OCI-LY7 (cell line): Measurements from ENCODE around the gene AMPH. TPM values are rescaled to one million over a fixed set of nuclear protein-coding genes. Genes with fewer than 3 reads are reported as not detected.

Source experiments
- BruUV-seq: library from RNA; stranded (reverse); fragments of 400-500 nt; replicated peaks from 2 replicates; lab custom pipeline; 2021; lab: Mats Ljungman, UMichigan
- CTCF ChIA-PET: fragments of 300-600 bp; sonication (Branson Sonifier 250); formaldehyde crosslinking; loops from one replicate; lab custom pipeline; 2022; ENCODE audit warnings: antibody characterized with exemption; ENCODE audit not compliant: unreplicated experiment; lab: Charles Lee
- POLR2A ChIA-PET: fragments of 300-600 bp; sonication (Branson Sonifier 250); formaldehyde crosslinking; loops from one replicate; lab custom pipeline; 2022; ENCODE audit warnings: antibody characterized with exemption; lab: Charles Lee
- DNase-seq: peaks from one replicate; pipeline ENCODE4 v3.0.0-alpha.2; 2015; ENCODE audit warnings: low spot score
- H2AFZ ChIP-seq: fragments of 200-600 bp; sonication (generic), shearing (Covaris generic); 2 replicates; pipeline ENCODE4 v1.6.1; 2014; ENCODE audit warnings: mild to moderate bottlenecking, antibody characterized with exemption, low read length, moderate library complexity
- H3K27ac ChIP-seq: fragments of 200-600 bp; sonication (generic); 2 replicates; pipeline ENCODE4 v1.5.1; 2014; ENCODE audit warnings: mixed run types, low read depth, mild to moderate bottlenecking, moderate library complexity, low read length, inconsistent platforms; ENCODE audit not compliant: poor library complexity, severe bottlenecking
- H3K36me3 ChIP-seq: fragments of 200-600 bp; sonication (generic); 2 replicates; pipeline ENCODE4 v1.6.1; 2014; ENCODE audit warnings: mild to moderate bottlenecking, antibody characterized with exemption, low read length, moderate library complexity, mixed read lengths; ENCODE audit not compliant: insufficient read depth
- H3K4me1 ChIP-seq: fragments of 200-600 bp; sonication (generic); 2 replicates; pipeline ENCODE4 v1.5.1; 2014; ENCODE audit warnings: mild to moderate bottlenecking, low read length; ENCODE audit not compliant: insufficient read depth, poor library complexity, severe bottlenecking
- H3K4me2 ChIP-seq: fragments of 200-600 bp; sonication (generic); 2 replicates; pipeline ENCODE4 v1.6.1; 2014; ENCODE audit warnings: mild to moderate bottlenecking, low read length
- H3K4me3 ChIP-seq: fragments of 200-600 bp; sonication (generic); 2 replicates; pipeline ENCODE4 v1.5.1; 2014; ENCODE audit warnings: mild to moderate bottlenecking, low read depth, low read length; ENCODE audit not compliant: poor library complexity, severe bottlenecking
- H3K79me2 ChIP-seq: fragments of 200-600 bp; sonication (generic); 2 replicates; pipeline ENCODE4 v1.6.1; 2016; ENCODE audit warnings: low read depth, mild to moderate bottlenecking, low read length, moderate library complexity, mixed read lengths; ENCODE audit not compliant: insufficient read depth
- H3K9me2 ChIP-seq: fragments of 200-600 bp; sonication (generic); 2 replicates; pipeline ENCODE4 v1.6.1; 2016; ENCODE audit warnings: mild to moderate bottlenecking, low read length, mixed read lengths; ENCODE audit not compliant: insufficient read depth
- H3K9me3 ChIP-seq: fragments of 200-600 bp; sonication (generic); 2 replicates; pipeline ENCODE4 v1.6.1; 2014; ENCODE audit warnings: mild to moderate bottlenecking, mixed run types, low read length, mixed read lengths
- H4K20me1 ChIP-seq: fragments of 200-600 bp; sonication (generic); 2 replicates; pipeline ENCODE4 v1.6.1; 2014; ENCODE audit warnings: mild to moderate bottlenecking, antibody characterized with exemption, low read length, moderate library complexity, mixed read lengths; ENCODE audit not compliant: insufficient read depth
- CTCF ChIP-seq: fragments of 200-600 bp; sonication (generic); conservative IDR thresholded peaks from 2 replicates; pipeline ENCODE4 v1.5.1; 2014; ENCODE audit warnings: mild to moderate bottlenecking, antibody characterized with exemption, low read length, moderate library complexity, mixed read lengths
- EZH2phosphoT487 ChIP-seq: fragments of 200-600 bp; sonication (generic); IDR thresholded peaks from 2 replicates; pipeline ENCODE4 v1.6.1; 2018; ENCODE audit warnings: low read depth, borderline replicate concordance, mild to moderate bottlenecking, mixed run types, antibody characterized with exemption, low read length, moderate library complexity, mixed read lengths
- intact Hi-C: fragments of 100-400 bp; cut with micrococcal nuclease; formaldehyde crosslinking; loops from one replicate; pipeline ENCODE4 v1.10.0; 2022; ENCODE audit not compliant: unreplicated experiment
- total RNA-seq, 2 experiments: library from RNA; depleted of rRNA in 1 of 2; stranded (reverse); fragments of >200 nt in 1 of 2; shearing (Covaris generic) in 1 of 2; gene quantifications; 2 replicates each; pipeline ENCODE4 v1.2.3, GENCODE V29; 2014 to 2022

Gene AMPH
- total RNA-seq, 2 experiments from 2014 or later: not detected

- no peak overlapping the region for H3K27ac ChIP-seq
- no TSS peak for BruUV-seq
- TF ChIP-seq CTCF: peak; percentile 22; the same call in 1 of the 2 replicates
- TF ChIP-seq EZH2phosphoT487: no peak
- no peaks in the 10 kb centered on the region for H3K36me3 ChIP-seq
- H2AFZ ChIP-seq: no peak overlapping the region
- H3K4me3 ChIP-seq: no peak overlapping the region
- no peak overlapping the region for H3K4me2 ChIP-seq
- no peaks in the 10 kb centered on the region for H3K79me2 ChIP-seq
- CTCF ChIA-PET: no interaction called here
- intact Hi-C loops: no loop called here
- no peak for DNase-seq
- H3K9me3 ChIP-seq: no peaks in the 10 kb centered on the region
- POLR2A ChIA-PET: interaction anchor here (1.1 kb wide), 1 partner anchor 87 kb away, joined by 3 read pairs; no protein-coding TSS in a partner anchor
- H4K20me1 ChIP-seq: no peaks in the 10 kb centered on the region
- no peaks in the 10 kb centered on the region for H3K4me1 ChIP-seq
- no peaks in the 10 kb centered on the region for H3K9me2 ChIP-seq
These were observed 179.3 kb downstream of the AMPH start for GRCh38 chr7:38451840-38452239.

- CTCF ChIA-PET: no interaction called here
- no peaks in the 10 kb centered on the region for H4K20me1 ChIP-seq
- no peaks in the 10 kb centered on the region for H3K79me2 ChIP-seq
- no peak overlapping the region for H2AFZ ChIP-seq
- intact Hi-C loops: no loop called here
- no peaks in the 10 kb centered on the region for H3K9me3 ChIP-seq
- no peak overlapping the region for H3K27ac ChIP-seq
- H3K9me2 ChIP-seq: no peaks in the 10 kb centered on the region
- POLR2A ChIA-PET: no interaction called here
- H3K4me2 ChIP-seq: no peak overlapping the region
- H3K4me1 ChIP-seq: no peaks in the 10 kb centered on the region
- no peaks in the 10 kb centered on the region for H3K36me3 ChIP-seq
- no TSS peak for BruUV-seq
- no peak for TF ChIP-seq CTCF
- TF ChIP-seq EZH2phosphoT487: no peak
- no peak for DNase-seq
- no peak overlapping the region for H3K4me3 ChIP-seq
These were observed 182.5 kb downstream of the AMPH start for GRCh38 chr7:38448584-38449234.

GRCh38 chr7:38448054-38448453, 183.1 kb downstream of the AMPH start:
- CTCF ChIA-PET: no interaction called here
- Histone ChIP-seq H3K36me3 (no peaks in the 10 kb centered on the region), H3K27ac (no peak overlapping the region), H2AFZ (no peak overlapping the region), H3K9me3 (no peaks in the 10 kb centered on the region), H3K79me2 (no peaks in the 10 kb centered on the region), H3K4me2 (no peak overlapping the region), H3K4me1 (no peaks in the 10 kb centered on the region), H4K20me1 (no peaks in the 10 kb centered on the region), H3K9me2 (no peaks in the 10 kb centered on the region), H3K4me3 (no peak overlapping the region)
- POLR2A ChIA-PET: interaction anchor here (1.2 kb wide), 1 partner anchor 10 kb away, joined by 6 read pairs; no protein-coding TSS in a partner anchor
- no peak for DNase-seq
- BruUV-seq: no TSS peak
- TF ChIP-seq EZH2phosphoT487 (no peak), CTCF (no peak)
- intact Hi-C loops: no loop called here
